IMR-90 (cell line): Measurements from ENCODE around the gene ITGAL. TPM values are rescaled to one million over a fixed set of nuclear protein-coding genes. Genes with fewer than 3 reads are reported as not detected.

Experiments used
- ATAC-seq: fragments of 200-7000 bp; cut with Tn5 transposase; 2 replicates; pipeline ENCODE4 v1.9.1; 2020; ENCODE audit warnings: low read depth, mild to moderate bottlenecking, moderate library complexity
- BruUV-seq: library from RNA; stranded (reverse); fragments of 400-500 nt; replicated peaks from 2 replicates; lab custom pipeline; 2021; lab: Mats Ljungman, UMichigan
- CTCF ChIA-PET: fragments of 300-600 bp; formaldehyde crosslinking; extraction: SDS; loops from one replicate; lab custom pipeline; 2021; ENCODE audit warnings: antibody characterized with exemption; lab: Yijun Ruan, JAX
- POLR2A ChIA-PET: fragments of 300-600 bp; sonication (Branson Sonifier 250); formaldehyde crosslinking; loops from one replicate; lab custom pipeline; 2022; ENCODE audit warnings: antibody characterized with exemption; ENCODE audit not compliant: unreplicated experiment; lab: Charles Lee
- DNase-seq: peaks from one replicate; pipeline ENCODE4 v3.0.0; 2013
- H2AFZ ChIP-seq: replicated peaks from 2 replicates; pipeline ENCODE3; 2013; ENCODE audit warnings: low read length, mild to moderate bottlenecking; ENCODE audit not compliant: poor library complexity
- H2AK5ac ChIP-seq: 2 replicates; pipeline ENCODE4 v1.6.1; 2013; ENCODE audit warnings: low read depth, low read length, inconsistent platforms
- H2AK9ac ChIP-seq: replicated peaks from 2 replicates; pipeline ENCODE3; 2013; ENCODE audit warnings: mild to moderate bottlenecking, low read depth, low read length, moderate library complexity; ENCODE audit not compliant: poor library complexity
- H2BK120ac ChIP-seq: 2 replicates; pipeline ENCODE4 v1.6.1; 2013; ENCODE audit warnings: low read depth, low read length, inconsistent platforms
- H2BK15ac ChIP-seq: 3 replicates; pipeline ENCODE4 v1.6.1; 2013; ENCODE audit warnings: low read depth, low read length, inconsistent platforms
- H2BK20ac ChIP-seq: 2 replicates; pipeline ENCODE4 v1.6.1; 2013; ENCODE audit warnings: low read depth, mild to moderate bottlenecking, inconsistent platforms, low read length, moderate library complexity
- H2BK5ac ChIP-seq: 2 replicates; pipeline ENCODE4 v1.6.1; 2013; ENCODE audit warnings: mild to moderate bottlenecking, low read depth, low read length, inconsistent platforms; ENCODE audit not compliant: poor library complexity, severe bottlenecking
- H3K14ac ChIP-seq: replicated peaks from 2 replicates; pipeline ENCODE4 v1.6.1; 2013; ENCODE audit warnings: low read depth, low read length, inconsistent platforms
- H3K18ac ChIP-seq: 2 replicates; pipeline ENCODE4 v1.6.1; 2013; ENCODE audit warnings: low read depth, low read length, control low read depth
- H3K23ac ChIP-seq: 2 replicates; pipeline ENCODE4 v1.6.1; 2013; ENCODE audit warnings: low read depth, low read length, inconsistent platforms
- H3K27ac ChIP-seq: 2 replicates; pipeline ENCODE4 v1.5.1; 2013; ENCODE audit warnings: mild to moderate bottlenecking, control low read depth, low read length; ENCODE audit not compliant: insufficient read depth
- H3K27me3 ChIP-seq: 2 replicates; pipeline ENCODE4 v1.6.1; 2013; ENCODE audit warnings: low read length; ENCODE audit not compliant: control insufficient read depth, insufficient read depth
- H3K36me3 ChIP-seq: 2 replicates; pipeline ENCODE4 v1.6.1; 2013; ENCODE audit warnings: low read length, mixed read lengths; ENCODE audit not compliant: control insufficient read depth, insufficient read depth
- H3K4ac ChIP-seq: 2 replicates; pipeline ENCODE4 v1.6.1; 2013; ENCODE audit warnings: low read depth, low read length, inconsistent platforms
- H3K4me1 ChIP-seq: 2 replicates; pipeline ENCODE4 v1.6.1; 2013; ENCODE audit warnings: low read length, mixed read lengths; ENCODE audit not compliant: control insufficient read depth, insufficient read depth
- H3K4me2 ChIP-seq: 2 replicates; pipeline ENCODE4 v1.6.1; 2013; ENCODE audit warnings: low read depth, mild to moderate bottlenecking, control low read depth, low read length, moderate library complexity
- H3K4me3 ChIP-seq: 2 replicates; pipeline ENCODE4 v1.5.1; 2013; ENCODE audit warnings: low read depth, mild to moderate bottlenecking, control low read depth, low read length, moderate library complexity; ENCODE audit not compliant: insufficient read depth
- H3K56ac ChIP-seq: 2 replicates; pipeline ENCODE4 v1.6.1; 2013; ENCODE audit warnings: low read length, inconsistent platforms; ENCODE audit not compliant: insufficient read depth; ENCODE audit errors: extremely low read depth
- H3K79me1 ChIP-seq, 2 experiments: 2 replicates each; pipeline ENCODE4 v1.6.1; 2013; ENCODE audit warnings: low read length in 2 of 2, inconsistent platforms in 1 of 2, low read depth in 1 of 2
- H3K9ac ChIP-seq: 2 replicates; pipeline ENCODE4 v1.6.1; 2013; ENCODE audit warnings: low read depth, low read length, control low read depth
- H3K9me1 ChIP-seq: 2 replicates; pipeline ENCODE4 v1.6.1; 2013; ENCODE audit warnings: low read length, inconsistent platforms; ENCODE audit not compliant: insufficient read depth
- H3K9me3 ChIP-seq: 2 replicates; pipeline ENCODE4 v1.6.1; 2013; ENCODE audit warnings: low read length; ENCODE audit not compliant: control insufficient read depth, insufficient read depth
- H4K20me1 ChIP-seq: 2 replicates; pipeline ENCODE4 v1.6.1; 2013; ENCODE audit warnings: low read length, inconsistent platforms; ENCODE audit not compliant: insufficient read depth
- H4K5ac ChIP-seq: 2 replicates; pipeline ENCODE4 v1.6.1; 2013; ENCODE audit warnings: mild to moderate bottlenecking, low read depth, low read length, control low read depth
- H4K8ac ChIP-seq, 2 experiments: 2 replicates each; pipeline ENCODE4 v1.6.1; 2013; ENCODE audit warnings: low read depth in 2 of 2, low read length in 2 of 2, control low read depth in 1 of 2, inconsistent platforms in 1 of 2
- H4K91ac ChIP-seq: 2 replicates; pipeline ENCODE4 v1.6.1; 2013; ENCODE audit warnings: low read depth, low read length, inconsistent platforms; ENCODE audit not compliant: insufficient read depth
- BHLHE40 ChIP-seq: fragments of 150-350 bp; IDR thresholded peaks from 2 replicates; pipeline ENCODE4 v1.6.1; 2016; ENCODE audit warnings: mild to moderate bottlenecking, low read depth, low read length
- ELK1 ChIP-seq: fragments of 150-350 bp; IDR thresholded peaks from 2 replicates; pipeline ENCODE4 v1.6.1; 2016; ENCODE audit warnings: low read depth, mild to moderate bottlenecking, low read length, moderate library complexity, borderline replicate concordance
- MAFK ChIP-seq: IDR thresholded peaks from 2 replicates; pipeline ENCODE4 v1.6.1; 2012; ENCODE audit warnings: low read depth, low read length, improper control_type of control experiment
- RFX5 ChIP-seq: IDR thresholded peaks from 2 replicates; pipeline ENCODE4 v1.8.0; 2012; ENCODE audit warnings: low read depth, mild to moderate bottlenecking, low read length, moderate library complexity
- SMC3 ChIP-seq: fragments of 150-350 bp; IDR thresholded peaks from 2 replicates; pipeline ENCODE4 v1.6.1; 2016; ENCODE audit warnings: low read depth, mild to moderate bottlenecking, antibody characterized with exemption, low read length, moderate library complexity
- USF2 ChIP-seq: fragments of 150-350 bp; IDR thresholded peaks from 2 replicates; pipeline ENCODE4 v1.6.1; 2017; ENCODE audit warnings: mild to moderate bottlenecking, antibody characterized with exemption, low read length, low read depth
- WGBS, 2 experiments: methylation state at CpG; one replicate each; pipeline versions ENCODE4 v1.1.5 to v1.1.7; 2013; ENCODE audit warnings: missing lambda C conversion rate in 2 of 2; ENCODE audit not compliant: insufficient read length in 1 of 2; ENCODE audit errors: extremely low coverage in 2 of 2; 5-methylcytosine and 5-hydroxymethylcytosine counted together
- dilution Hi-C: fragments of 300-500 bp; cut with HindIII; formaldehyde crosslinking; loops from one replicate; pipeline ENCODE4 v1.14.3; 2018; ENCODE audit warnings: low sequenced_read_pairs; ENCODE audit not compliant: unreplicated experiment
- in situ Hi-C: fragments of 300-500 bp; cut with MboI; formaldehyde crosslinking; loops from 3 replicates; pipeline ENCODE4 v1.14.3; 2019; ENCODE audit warnings: low sequenced_read_pairs, inconsistent platforms, mixed read lengths
- intact Hi-C: fragments of 100-400 bp; cut with micrococcal nuclease; formaldehyde crosslinking; loops from 2 replicates; pipeline ENCODE4 v1.10.0; 2022
- polyA plus RNA-seq, 3 experiments: library from polyadenylated mRNA; depleted of rRNA; stranded (reverse); fragments of >200 nt; gene quantifications; 2 replicates each; pipeline ENCODE4 v1.2.3, GENCODE V29; 2012; ENCODE audit warnings: low replicate concordance in 1 of 3
- total RNA-seq: library from RNA; depleted of rRNA; stranded (reverse); fragments of >200 nt; gene quantifications from 2 replicates; pipeline ENCODE4 v1.2.3, GENCODE V29; 2012

ITGAL gene
- total and polyA plus RNA-seq, 2 of the 4 experiments (the other 2 are of a cell fraction) = not detected

GRCh38 chr16:30521873-30522641 is 49.5 kb downstream of the ITGAL start:
- in situ Hi-C loops = no loop called here
- TF ChIP-seq ELK1 (no peak), USF2 (no peak), RFX5 (no peak), MAFK (no peak), SMC3 (no peak), BHLHE40 (no peak)
- H3K79me1 ChIP-seq = peaks cover 5 to 6% of the 10 kb centered on the region in 2 experiments; a peak in 3 of 4 replicates
- H3K4me2 ChIP-seq = no peak overlapping the region
- H2BK20ac ChIP-seq = no peak overlapping the region
- no peaks in the 10 kb centered on the region; the same call in 1 of the 2 replicates for H4K20me1 ChIP-seq
- no peak overlapping the region for H2AFZ ChIP-seq
- no peak overlapping the region for H2AK9ac ChIP-seq
- DNase-seq (no peak), ATAC-seq (no peak)
- H3K27ac ChIP-seq = no peak overlapping the region
- dilution Hi-C loops = no loop called here
- no peak overlapping the region for H2BK120ac ChIP-seq
- no peaks in the 10 kb centered on the region; the same call in 1 of the 2 replicates for H3K9me1 ChIP-seq
- no peak overlapping the region for H4K8ac ChIP-seq
- H4K5ac ChIP-seq = no peak overlapping the region
- no peak overlapping the region for H3K4me3 ChIP-seq
- ChIA-PET POLR2A (no interaction called here), CTCF (interaction anchor here (0.6 kb wide), 1 partner anchor 76 kb away, joined by 5 read pairs; no protein-coding TSS in a partner anchor)
- intact Hi-C loops = no loop called here
- H4K91ac ChIP-seq = no peak overlapping the region
- no peak overlapping the region for H3K14ac ChIP-seq
- no peak overlapping the region for H3K9ac ChIP-seq
- peaks cover 6% of the 10 kb centered on the region; the same call in 1 of the 2 replicates for H3K27me3 ChIP-seq
- no peaks in the 10 kb centered on the region for H3K4me1 ChIP-seq
- H3K23ac ChIP-seq = no peak overlapping the region
- no TSS peak for BruUV-seq
- no peaks in the 10 kb centered on the region for H3K9me3 ChIP-seq
- H2BK5ac ChIP-seq = no peak overlapping the region
- H3K4ac ChIP-seq = no peak overlapping the region
- no peak overlapping the region for H3K18ac ChIP-seq
- H3K56ac ChIP-seq = no peak overlapping the region
- H2BK15ac ChIP-seq = no peak overlapping the region
- peaks cover 9% of the 10 kb centered on the region; the same call in 1 of the 2 replicates for H3K36me3 ChIP-seq
- H2AK5ac ChIP-seq = no peak overlapping the region
- 10% methylated on average over 2 of the region's 11 CpGs; no CpG with 5 or more reads in 1 of the 2 experiments for WGBS, 2 experiments
